OCI-LY3 (cell line): ENCODE measurements around the gene CFAP74.

Experiments
- CTCF ChIP-seq: fragments of 200-600, 300-600 bp; sonication (generic); IDR thresholded peaks from 2 replicates; pipeline ENCODE4 v1.5.1; 2014; ENCODE audit warnings: antibody characterized with exemption, low read length, low read depth
- EZH2phosphoT487 ChIP-seq: fragments of 200-600 bp; shearing (Covaris generic); IDR thresholded peaks from 2 replicates; pipeline ENCODE4 v1.6.1; 2018; ENCODE audit warnings: antibody characterized with exemption, mixed run types, low read depth

DNA sequence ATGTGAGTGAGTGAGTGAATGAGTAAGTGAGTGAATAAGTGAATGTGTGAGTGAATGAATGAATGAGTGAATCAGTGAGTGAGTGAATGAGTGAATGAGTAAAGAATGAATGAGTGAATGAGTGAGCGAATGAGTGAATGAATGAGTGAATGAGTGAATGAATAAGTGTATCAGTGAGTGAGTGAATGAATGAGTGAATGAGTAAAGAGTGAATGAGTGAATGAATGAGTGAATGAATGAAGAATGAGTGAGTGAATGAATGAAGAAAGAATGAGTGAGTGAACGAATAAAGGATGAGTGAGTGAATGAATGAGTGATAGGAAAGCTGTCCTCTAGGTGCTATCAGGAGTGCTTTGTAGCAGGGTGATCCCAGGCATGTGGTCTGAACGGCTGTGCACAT is 35.7 kb downstream of the CFAP74 start:
- TF ChIP-seq EZH2phosphoT487 = no peak
- TF ChIP-seq CTCF = no peak
